ENCODE data around the gene ESPN. TPM values are rescaled to one million over a fixed set of nuclear protein-coding genes. Genes with fewer than 3 reads are reported as not detected.
"Not testable (repeated sequence)": the region's sequence is repeated elsewhere in the genome, so short reads cannot be mapped to it uniquely, and the experiment has no call there.

ESPN gene
- polyA plus RNA-seq, 4 donors: 14.0 to 26.5 (median 20.6) TPM

DNA sequence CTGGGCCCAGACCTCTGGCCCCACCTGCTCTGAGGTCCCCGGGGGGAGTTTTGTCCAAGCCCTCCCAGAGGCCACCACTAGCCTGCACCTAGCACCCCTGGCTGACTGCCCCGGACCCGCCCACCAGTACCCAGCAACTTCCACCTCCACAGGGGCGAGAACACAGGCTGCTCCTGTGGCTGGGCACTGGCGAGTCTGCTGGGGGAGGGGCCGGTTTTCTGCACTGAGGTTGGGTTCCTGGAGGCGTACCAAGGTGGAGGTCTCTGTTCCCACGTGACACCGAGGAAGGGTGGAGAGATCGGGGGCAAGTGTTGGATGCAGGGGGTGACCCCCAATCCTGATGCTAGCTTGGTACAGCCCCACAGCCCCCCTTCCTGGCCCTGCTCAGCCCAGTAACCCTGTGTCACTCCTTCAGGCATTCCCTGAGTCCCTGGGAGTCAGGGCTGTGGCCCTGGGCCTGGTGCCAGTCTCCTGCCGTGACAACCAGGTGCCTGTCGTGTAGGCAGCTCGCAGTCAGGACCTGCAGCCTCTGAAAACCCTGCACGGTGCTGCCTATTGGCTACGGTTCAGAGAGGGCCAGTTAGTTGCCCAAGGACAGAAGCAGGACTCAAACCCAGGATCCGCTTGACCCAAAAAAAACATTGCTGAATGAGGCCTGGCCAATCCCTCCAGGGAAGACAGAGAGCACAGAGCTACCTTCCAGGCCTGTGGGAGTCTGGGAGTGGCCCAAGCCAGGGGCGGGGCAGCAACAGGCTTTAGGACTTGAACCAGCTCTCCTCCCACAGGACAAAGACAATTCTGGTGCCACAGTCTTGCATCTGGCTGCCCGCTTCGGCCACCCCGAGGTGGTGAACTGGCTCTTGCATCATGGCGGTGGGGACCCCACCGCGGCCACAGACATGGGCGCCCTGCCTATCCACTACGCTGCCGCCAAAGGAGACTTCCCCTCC lies 3.1 kb downstream of the ESPN start:
- no peak for DNase-seq (ENCODE audit: low read depth in 4 of 4, low spot score in 2 of 4)

DNA sequence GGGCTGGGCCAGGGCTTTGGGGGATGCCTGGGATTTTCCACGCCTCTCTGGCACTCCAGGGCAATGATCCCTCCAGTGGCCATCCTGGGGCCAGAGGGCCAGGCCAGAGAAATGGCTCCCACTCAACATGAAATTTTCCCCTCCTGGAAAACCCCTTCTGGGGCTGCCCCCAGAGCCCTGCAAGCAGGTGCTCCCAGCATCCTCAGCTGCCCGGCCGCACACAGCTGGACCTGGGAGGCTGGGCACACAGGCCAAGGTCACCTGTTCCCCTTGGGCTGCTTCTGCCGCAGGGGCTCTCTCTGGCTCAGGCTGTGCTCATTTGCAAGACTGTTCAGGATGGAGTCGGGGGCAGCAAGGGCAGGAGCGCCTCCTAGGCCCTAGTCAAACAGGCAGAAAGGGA lies 3.9 kb downstream of the ESPN start:
- DNase-seq (ENCODE audit: low read depth in 4 of 4, low spot score in 2 of 4): not testable (repeated sequence)

DNA sequence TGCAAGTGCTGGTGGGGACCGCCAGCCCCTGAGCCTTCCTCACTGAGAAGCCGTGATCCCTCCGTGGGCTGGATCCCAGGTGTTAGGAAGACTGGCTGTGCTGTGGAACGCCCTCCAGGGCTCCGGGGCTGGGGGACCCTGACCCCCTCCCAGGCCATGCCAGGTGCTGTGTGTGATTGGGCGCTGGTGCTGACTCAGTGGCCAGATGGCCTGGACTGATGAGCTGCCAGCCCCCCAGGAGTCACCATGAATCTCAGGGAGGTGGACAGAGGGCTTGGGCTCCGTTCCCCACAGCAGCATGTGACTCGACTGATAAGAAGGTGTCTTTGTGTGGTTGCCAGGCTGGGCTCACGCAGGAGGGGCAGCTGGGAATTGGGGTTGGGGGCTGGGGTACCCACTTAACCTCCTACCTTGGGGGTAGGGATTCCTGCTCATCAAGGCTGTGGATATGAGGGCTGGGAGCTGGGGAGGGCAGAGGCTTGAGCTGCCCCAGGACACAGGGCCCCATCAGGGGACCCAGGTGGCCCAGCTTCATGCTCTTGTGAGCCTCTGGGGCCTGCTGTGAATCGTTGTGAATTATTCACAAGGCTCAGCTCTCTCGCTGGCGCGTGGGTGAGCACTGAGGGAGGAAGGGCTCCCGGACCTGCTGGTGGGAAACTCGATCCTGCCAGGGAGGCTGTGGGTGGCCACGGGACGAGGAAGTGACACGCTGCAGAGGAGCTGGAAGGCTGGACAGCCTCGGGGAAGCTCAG lies 5.3 kb downstream of the ESPN start:
- not testable (repeated sequence) for DNase-seq (ENCODE audit: low read depth in 4 of 4, low spot score in 2 of 4)

DNA sequence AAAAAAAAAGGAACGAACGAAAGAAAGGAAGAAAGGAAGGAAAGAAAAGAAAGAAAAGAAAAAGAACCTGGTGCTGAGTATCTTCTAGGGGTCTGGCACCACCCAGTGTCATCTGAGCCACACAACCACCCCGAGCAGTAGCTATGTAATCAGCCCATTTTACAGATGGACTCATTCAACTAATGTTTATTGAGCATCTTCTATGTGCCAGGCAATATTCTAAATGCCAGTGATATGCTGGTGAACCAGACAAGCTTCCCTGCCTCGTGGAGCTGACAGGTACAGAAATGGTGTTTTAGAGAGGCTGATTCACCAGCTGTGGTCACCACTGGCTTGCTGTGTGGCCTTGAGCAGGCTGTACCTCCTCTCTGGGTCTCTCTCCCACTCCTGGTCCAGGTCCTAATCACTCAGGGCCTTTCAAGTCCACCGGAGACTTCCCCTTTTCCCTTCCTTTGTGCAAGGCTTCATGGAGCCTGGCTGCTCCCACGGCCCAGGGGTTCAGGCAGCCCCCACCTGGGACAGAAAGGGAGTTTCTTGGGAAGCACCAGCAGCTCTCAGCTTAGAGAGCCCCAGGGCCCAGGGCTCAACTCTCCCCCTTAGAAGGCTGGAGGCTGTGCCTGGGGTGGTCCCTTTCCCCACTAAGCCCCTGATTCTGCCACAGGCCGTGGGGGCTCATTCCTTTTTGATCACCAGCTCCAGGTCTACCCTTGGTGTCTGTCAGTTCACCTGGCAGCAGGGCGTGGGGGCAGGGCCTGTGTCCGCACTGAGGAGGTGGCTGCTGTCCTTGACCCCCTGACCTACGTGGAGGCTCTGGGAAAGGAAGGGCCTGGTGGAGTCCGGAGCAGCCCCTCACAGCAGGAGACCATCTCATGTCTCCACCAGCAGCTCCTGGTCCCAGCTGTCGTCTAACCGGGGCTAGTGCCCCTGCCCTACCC lies 7.3 kb downstream of the ESPN start:
- not testable (repeated sequence) for DNase-seq (ENCODE audit: low read depth in 4 of 4, low spot score in 2 of 4)

DNA sequence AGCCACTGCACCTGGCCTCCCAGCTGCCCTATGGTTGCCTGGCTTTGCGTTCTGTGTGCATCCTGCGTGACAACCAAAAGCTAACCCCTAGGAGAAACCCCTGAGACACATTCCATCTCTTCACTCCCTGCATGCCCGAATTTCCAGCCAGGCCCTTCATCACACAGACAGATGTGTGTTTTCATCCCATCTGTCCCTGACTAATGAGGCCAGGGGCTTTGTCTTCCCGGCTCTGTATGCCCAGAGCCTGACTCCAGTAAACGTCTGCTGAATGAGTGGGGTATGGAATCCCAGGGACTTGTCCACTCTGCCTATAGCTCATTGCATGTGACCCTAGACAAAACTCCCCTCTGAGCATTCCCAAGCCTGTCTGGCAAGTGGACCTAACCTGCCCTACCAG lies 9.6 kb downstream of the ESPN start:
- no peak for DNase-seq (ENCODE audit: low read depth in 4 of 4, low spot score in 2 of 4)

DNA sequence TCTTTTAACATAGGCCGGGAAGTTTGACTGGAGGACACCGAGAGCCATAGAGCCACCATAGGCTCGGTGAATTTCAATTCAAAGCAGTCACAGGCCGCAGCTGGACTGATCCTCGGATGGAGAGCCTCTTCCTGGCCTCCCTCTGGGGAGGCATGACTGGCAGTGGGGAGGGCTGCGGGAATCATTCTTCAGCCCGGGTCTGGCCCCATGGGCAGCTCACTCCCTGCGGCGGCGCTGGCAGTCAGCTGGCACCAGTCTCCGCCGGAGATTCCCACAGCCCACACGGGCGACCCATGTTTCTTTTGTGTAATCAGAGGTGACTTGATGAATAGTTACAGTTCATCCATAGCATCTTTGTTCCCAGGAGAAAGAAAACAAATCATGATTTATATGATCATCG lies 10.6 kb downstream of the ESPN start:
- no peak for DNase-seq (ENCODE audit: low read depth in 4 of 4, low spot score in 2 of 4)

DNA sequence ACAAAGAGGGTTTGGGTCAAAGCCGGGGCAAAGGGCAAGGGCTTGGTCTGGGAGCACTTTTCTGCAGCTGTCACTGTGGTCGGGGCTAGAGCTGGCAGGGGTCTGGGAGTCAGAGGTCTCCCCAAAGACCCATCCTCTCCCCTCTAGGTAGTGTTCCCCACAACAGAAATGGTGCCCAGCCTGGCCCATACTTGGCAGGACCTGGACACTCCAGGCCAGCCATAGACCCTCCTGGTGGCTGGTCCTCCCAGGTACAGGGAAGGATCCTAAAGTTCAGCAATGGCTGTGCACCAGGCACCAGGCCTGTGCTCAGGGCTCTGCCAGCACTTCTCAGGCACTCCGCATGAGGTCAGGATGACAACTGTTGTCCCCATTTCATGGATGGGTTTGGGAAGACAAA lies 11.0 kb downstream of the ESPN start:
- no peak for DNase-seq (ENCODE audit: low read depth in 4 of 4, low spot score in 2 of 4)

DNA sequence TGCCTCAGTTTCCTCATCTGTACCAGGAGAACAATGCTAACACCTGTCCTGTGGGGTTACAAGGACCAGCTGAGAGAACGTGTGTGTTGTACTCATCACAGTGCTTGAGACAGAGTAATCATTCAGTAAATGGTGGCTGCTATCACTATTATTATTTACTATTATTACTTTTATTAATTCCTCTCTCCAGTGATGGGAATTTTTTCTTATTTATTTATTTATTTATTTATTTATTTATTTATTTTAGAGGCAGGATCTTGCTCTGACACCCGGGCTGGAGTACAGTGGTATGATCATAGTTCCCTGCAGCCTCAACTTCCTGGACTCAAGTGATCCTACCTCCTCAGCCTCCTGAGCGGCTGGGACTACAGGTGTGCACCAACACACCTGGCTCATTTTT lies 11.7 kb downstream of the ESPN start:
- not testable (repeated sequence) for DNase-seq (ENCODE audit: low read depth in 4 of 4, low spot score in 2 of 4)

DNA sequence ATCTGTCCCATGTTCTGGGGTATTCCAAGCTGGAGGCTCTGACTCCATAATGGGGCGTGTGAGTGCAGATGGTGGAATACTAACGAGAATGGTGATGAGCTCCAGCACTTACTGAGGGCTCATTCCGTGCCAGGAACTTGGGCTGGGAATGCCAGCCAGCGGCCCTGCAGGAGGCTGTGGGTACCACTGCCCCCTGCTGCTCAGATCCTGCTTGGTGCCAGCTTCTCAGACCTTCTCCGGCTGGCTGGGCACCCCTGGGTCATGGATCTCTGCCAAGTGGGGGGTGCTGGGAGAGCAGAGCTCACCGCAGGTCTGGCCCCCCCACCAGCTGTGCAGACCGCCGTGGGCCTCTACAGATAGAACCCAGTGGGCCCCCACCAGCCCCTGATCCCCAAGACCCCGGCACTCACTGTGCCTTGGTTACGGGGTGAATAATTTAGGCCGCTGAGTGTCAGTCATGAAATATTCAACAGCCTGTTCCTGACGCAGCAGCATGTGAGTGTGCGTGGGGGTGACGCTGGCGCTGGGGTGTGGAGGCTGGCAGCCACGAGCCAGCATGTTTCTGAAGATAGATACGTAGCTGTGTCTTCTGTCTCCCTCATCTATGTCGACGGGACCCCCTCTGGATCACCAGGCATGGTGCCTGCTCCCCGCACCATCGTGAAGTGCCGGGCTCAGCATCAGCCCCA lies 12.6 kb downstream of the ESPN start:
- not testable (repeated sequence) for DNase-seq (ENCODE audit: low read depth in 4 of 4, low spot score in 2 of 4)

DNA sequence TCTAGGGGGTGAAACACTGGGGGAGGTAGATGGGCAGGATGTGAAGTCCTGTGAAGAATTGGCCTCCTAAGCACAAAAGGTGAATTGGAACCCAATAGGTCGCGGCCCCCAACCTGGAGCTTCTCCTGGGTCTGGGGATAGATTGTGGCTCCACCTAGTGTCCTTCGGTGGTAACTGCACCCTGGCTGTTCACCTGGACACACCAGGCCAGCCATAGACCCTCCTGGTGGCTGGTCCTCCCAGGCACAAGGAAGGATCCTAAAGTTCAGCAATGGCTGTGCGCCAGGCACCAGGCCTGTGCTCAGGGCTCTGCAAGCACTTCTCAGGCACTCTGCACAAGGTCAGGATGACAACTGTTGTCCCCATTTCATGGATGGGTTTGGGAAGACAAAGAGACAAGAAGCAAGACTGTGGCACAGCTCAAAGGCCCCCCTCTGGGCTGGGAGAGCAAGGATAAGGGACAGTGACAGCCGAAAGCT lies 13.5 kb downstream of the ESPN start:
- DNase-seq (ENCODE audit: low read depth in 4 of 4, low spot score in 2 of 4): no peak

DNA sequence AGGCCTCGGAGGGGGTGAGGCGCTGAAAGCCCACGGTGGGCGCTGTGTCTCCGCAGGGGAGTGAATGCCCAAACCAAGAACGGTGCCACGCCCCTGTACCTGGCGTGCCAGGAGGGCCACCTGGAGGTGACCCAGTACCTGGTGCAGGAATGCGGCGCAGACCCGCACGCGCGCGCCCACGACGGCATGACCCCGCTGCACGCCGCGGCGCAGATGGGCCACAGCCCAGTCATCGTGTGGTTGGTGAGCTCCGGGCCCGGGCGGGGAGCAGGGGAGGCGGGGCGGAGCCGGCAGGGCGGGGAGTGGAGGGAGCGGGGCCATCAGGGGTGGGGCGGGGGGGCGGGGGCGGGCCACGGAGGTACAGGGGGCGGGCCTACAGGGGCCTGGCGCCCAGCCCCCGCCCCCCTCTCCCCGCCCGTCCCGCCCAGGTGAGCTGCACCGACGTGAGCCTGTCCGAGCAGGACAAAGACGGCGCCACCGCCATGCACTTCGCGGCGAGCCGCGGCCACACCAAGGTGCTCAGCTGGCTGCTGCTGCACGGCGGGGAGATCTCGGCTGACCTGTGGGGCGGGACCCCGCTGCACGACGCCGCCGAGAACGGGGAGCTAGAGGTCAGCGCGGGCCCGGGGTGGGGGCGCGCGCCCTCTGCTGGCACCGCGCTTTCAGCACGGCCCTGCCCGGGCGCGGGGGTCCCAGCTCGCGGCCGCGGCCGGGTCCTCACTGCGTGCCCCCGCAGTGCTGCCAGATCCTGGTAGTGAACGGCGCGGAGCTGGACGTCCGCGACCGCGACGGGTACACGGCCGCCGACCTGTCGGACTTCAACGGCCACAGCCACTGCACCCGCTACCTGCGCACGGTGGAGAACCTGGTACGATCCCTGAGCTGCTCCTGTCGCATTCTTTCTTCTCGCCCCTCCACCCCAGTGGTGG lies 15.9 kb downstream of the ESPN start:
- DNase-seq (ENCODE audit: low read depth in 4 of 4, low spot score in 2 of 4): no peak

DNA sequence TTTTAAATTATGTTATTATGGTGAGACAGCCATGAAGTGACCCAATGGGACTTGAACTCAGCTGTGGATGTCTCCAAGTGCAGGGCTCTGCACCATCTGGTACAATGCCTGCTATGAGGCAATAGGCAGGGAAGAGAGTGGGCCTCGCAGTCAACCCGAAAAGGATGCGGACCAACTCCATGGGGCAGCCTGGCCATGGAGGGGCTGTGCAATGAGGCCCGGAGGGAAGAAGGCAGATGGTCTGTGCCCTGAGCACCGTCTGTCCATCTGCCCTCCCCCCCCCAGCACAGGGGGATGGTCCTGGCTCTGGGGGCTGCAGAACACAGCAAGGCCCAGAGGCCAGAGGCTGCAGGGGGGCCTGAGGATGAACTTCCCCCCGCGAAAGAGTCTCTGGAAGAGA lies 17.0 kb downstream of the ESPN start:
- no peak for DNase-seq (ENCODE audit: low read depth in 4 of 4, low spot score in 2 of 4)

DNA sequence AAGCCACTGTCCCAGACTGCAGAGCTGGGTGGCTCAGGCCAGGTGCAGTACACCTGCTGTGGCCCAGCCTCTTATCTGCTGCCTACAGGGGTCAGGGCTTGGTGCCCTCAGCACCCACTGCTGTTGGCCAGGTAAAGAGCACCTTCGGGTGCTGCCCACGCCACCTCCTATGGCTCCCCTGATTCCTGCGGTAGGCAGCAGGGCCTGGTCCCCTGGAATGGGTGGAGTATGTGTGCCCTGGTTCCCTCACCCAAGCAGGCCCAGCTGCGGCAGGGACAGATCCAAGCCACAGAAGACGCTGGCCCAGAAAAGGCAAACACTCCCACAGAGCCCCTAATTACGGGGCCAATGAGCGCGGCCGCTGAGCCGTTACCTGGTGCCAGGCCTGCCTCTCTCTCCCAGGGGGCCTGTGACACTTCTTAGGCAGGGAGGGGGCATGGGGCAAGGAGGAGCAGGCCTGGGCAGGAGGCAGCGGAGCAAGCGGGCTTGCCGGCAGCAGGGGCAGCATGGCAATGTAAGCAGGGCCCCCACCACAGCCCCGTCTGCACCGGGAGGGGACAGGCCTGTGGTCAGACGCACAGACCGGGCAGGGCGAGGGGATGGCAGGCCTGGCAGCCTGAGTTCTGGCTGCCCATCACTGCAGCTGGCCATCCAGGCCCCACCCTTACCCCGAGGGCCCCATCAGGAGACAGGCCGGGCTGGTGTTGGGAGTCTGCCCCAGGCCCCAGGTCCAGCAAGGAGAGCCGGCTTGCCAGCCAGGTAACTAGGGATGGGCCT lies 19.0 kb downstream of the ESPN start:
- DNase-seq (ENCODE audit: low read depth in 4 of 4, low spot score in 2 of 4): no peak

DNA sequence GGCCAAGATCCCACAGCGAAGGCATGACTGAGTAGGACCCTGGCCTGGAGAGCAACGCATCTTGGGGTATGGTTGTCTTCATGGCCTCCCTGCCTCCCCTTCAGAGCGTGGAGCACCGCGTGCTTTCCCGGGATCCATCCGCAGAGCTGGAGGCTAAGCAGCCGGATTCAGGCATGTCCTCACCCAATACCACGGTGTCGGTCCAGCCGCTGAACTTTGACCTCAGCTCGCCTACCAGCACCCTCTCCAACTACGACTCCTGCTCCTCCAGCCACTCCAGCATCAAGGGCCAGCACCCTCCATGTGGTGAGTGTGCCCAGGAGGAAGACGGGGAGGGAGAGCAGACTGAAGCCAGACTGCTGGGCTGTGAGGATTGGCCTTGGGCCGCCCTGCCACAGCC lies 19.8 kb downstream of the ESPN start:
- DNase-seq (ENCODE audit: low read depth in 4 of 4, low spot score in 2 of 4): no peak

DNA sequence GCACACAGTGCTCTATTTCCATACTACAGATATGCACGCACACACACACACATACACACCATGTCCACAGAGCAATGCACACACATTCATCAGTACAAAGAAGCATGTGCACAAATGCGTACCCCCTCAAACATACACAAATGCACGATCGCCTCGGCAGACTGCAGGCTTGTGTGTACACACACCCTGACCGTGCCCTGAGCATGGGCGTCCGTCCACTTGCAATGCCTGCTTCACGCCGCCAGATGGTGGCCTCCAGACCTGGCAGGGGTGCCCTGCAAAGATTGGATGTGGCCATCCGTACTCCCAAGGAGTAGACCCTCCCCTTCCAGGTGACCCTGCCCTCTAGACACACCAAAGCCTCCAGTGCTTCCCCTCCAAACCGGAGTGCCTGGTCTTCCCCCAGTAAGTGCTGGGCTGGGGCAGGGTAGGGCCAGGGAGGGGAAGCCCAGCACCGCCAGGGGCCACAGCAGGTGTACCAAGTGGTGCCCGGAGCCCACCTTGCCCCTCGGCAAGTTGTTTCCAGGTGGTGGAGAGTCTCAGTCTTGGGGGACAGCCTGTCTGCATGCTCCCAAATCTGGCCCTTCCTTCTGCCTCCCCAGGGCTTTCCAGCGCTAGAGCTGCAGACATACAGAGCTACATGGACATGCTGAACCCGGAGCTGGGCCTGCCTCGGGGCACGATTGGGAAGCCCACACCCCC lies 20.6 kb downstream of the ESPN start:
- no peak for DNase-seq (ENCODE audit: low read depth in 4 of 4, low spot score in 2 of 4)

DNA sequence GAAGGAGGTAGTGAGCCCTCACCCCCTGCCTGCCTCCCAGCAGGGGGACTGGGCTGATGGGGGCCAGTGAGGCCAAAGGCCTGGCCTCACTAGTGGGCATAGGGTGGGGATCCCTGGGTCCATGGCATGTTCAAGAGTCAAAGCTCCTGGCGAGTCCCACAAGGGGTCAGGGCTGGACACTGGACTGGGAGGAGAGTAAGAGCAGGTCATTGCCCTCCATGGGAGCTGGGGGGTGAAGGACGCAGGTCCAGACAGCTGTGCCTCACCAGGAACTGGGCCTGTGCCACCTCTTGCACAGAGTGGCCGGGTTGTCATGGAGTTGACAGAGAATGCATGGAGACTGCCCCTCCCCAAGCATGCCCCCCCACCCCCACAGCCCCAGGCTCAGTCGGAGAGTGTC lies 21.4 kb downstream of the ESPN start:
- DNase-seq (ENCODE audit: low read depth in 4 of 4, low spot score in 2 of 4): not testable (repeated sequence)

DNA sequence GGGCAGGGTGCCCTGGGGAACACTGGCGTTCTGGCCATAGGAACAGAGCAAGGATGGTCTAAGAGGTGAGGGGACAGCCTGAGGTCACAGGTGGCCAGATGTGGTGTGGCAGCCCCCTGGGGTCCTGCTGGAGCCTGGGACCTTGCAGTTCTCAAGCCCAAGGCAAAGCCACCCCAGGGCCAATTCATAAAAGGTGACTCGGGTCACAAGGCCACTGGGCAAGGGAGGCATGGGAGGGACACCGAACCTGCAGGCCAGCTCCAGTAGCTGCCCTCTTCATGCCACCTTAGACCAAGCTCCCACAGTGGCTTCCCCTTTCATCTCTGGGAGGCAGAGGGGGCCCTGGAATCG lies 22.1 kb downstream of the ESPN start:
- no peak for DNase-seq (ENCODE audit: low read depth in 4 of 4, low spot score in 2 of 4)
